ENCODE results near the gene ASPG.

- TF ChIP-seq EP300 (IDR thresholded peaks at IDR 0.05), result no peak
- no peak for TF ChIP-seq CTCF (IDR thresholded peaks at IDR 0.05)
- TF ChIP-seq POLR2A (IDR thresholded peaks at IDR 0.05; ENCODE audit: low read depth), result no peak
- TF ChIP-seq POLR2AphosphoS5 (IDR thresholded peaks at IDR 0.05), result no peak
Measured at GRCh38 chr14:104106471-104106991, 21.0 kb downstream of the ASPG start.
